BJ (cell line): ENCODE results near the gene SFRP2. TPM values are rescaled to one million over a fixed set of nuclear protein-coding genes. Genes with fewer than 3 reads are reported as not detected.

ENCODE experiments used
- CTCF ChIA-PET: fragments of 350-600 bp; formaldehyde crosslinking; extraction: SDS; loops from one replicate; lab custom pipeline; 2021; ENCODE audit warnings: antibody characterized with exemption, inconsistent platforms; lab: Yijun Ruan, JAX
- POLR2A ChIA-PET: fragments of 300-600 bp; sonication (Branson Sonifier 250); formaldehyde crosslinking; extraction: SDS; loops from one replicate; lab custom pipeline; 2021; ENCODE audit warnings: antibody characterized with exemption; lab: Charles Lee
- DNase-seq: peaks from one replicate; pipeline ENCODE4 v3.0.0-alpha.2; 2011; ENCODE audit warnings: low read depth
- H3K27me3 ChIP-seq: 2 replicates; pipeline ENCODE4 v1.6.0; 2011; ENCODE audit warnings: low read length; ENCODE audit not compliant: control insufficient read depth, insufficient read depth
- H3K36me3 ChIP-seq: 2 replicates; pipeline ENCODE4 v1.5.1; 2011; ENCODE audit warnings: low read length; ENCODE audit not compliant: control insufficient read depth, insufficient read depth
- H3K4me3 ChIP-seq: 2 replicates; pipeline ENCODE4 v1.5.1; 2011; ENCODE audit warnings: low read depth, mild to moderate bottlenecking, control low read depth, low read length
- CTCF ChIP-seq: IDR thresholded peaks from 2 replicates; pipeline ENCODE4 v1.5.1; 2011; ENCODE audit warnings: low read depth, mild to moderate bottlenecking, control low read depth, inconsistent platforms, low read length, moderate library complexity; ENCODE audit not compliant: insufficient read depth
- polyA plus RNA-seq: library from polyadenylated mRNA; depleted of rRNA; stranded (reverse); fragments of >200 nt; gene quantifications from 2 replicates; pipeline ENCODE4 v1.2.3, GENCODE V29; 2011

Gene SFRP2
- polyA plus RNA-seq, 1 experiment: 0.05 TPM

GRCh38 chr4:153822316-153822715 lies 33.4 kb upstream of the SFRP2 start:
- H3K36me3 ChIP-seq: no peaks in the 10 kb centered on the region
- H3K4me3 ChIP-seq: no peak overlapping the region
- no peak for TF ChIP-seq CTCF
- DNase-seq: no peak
- ChIA-PET CTCF (no interaction called here), POLR2A (no interaction called here)
- no peaks in the 10 kb centered on the region for H3K27me3 ChIP-seq

GRCh38 chr4:153817466-153817865 lies 28.6 kb upstream of the SFRP2 start:
- ChIA-PET CTCF (no interaction called here), POLR2A (no interaction called here)

GRCh38 chr4:153816542-153816941 lies 27.7 kb upstream of the SFRP2 start:
- POLR2A ChIA-PET: no interaction called here
- CTCF ChIA-PET: interaction anchor here (0.9 kb wide), 1 partner anchor 20 kb away, joined by 3 read pairs; no protein-coding TSS in a partner anchor
- no peaks in the 10 kb centered on the region for H3K27me3 ChIP-seq

More at GRCh38 chr4:153817466-153817865, 28.6 kb upstream of the SFRP2 start:
- no peak for TF ChIP-seq CTCF
- Histone ChIP-seq H3K36me3 (no peaks in the 10 kb centered on the region), H3K27me3 (no peaks in the 10 kb centered on the region), H3K4me3 (no peak overlapping the region)
- DNase-seq: no peak

GRCh38 chr4:153814789-153815188 lies 25.9 kb upstream of the SFRP2 start:
- Histone ChIP-seq H3K27me3 (no peaks in the 10 kb centered on the region), H3K36me3 (no peaks in the 10 kb centered on the region), H3K4me3 (no peak overlapping the region)
- POLR2A ChIA-PET: no interaction called here
- DNase-seq: no peak
- CTCF ChIA-PET: no interaction called here
- TF ChIP-seq CTCF: no peak

More at GRCh38 chr4:153816542-153816941, 27.7 kb upstream of the SFRP2 start:
- no peak for DNase-seq
- H3K36me3 ChIP-seq: no peaks in the 10 kb centered on the region
- TF ChIP-seq CTCF: no peak
- H3K4me3 ChIP-seq: no peak overlapping the region

GRCh38 chr4:153809916-153810810 lies 21.3 kb upstream of the SFRP2 start:
- CTCF ChIA-PET: no interaction called here
- no peak for TF ChIP-seq CTCF
- POLR2A ChIA-PET: no interaction called here
- Histone ChIP-seq H3K4me3 (no peak overlapping the region), H3K36me3 (no peaks in the 10 kb centered on the region), H3K27me3 (no peaks in the 10 kb centered on the region)
- DNase-seq: no peak
